Skeletal muscle satellite cell (primary cell): ENCODE data around the gene TSC22D1.

Source experiments
- H3K27me3 ChIP-seq: 2 replicates; pipeline ENCODE4 v1.7.0; 2013; ENCODE audit warnings: low read length; ENCODE audit not compliant: control insufficient read depth, insufficient read depth
- H3K36me3 ChIP-seq: 2 replicates; pipeline ENCODE4 v1.7.0; 2013; ENCODE audit warnings: mild to moderate bottlenecking, control low read depth, low read length; ENCODE audit not compliant: insufficient read depth
- H3K4me1 ChIP-seq: 2 replicates; pipeline ENCODE4 v1.7.0; 2013; ENCODE audit warnings: low read length; ENCODE audit not compliant: control insufficient read depth, insufficient read depth
- H3K4me2 ChIP-seq: 2 replicates; pipeline ENCODE4 v1.7.0; 2013; ENCODE audit warnings: mild to moderate bottlenecking, low read length
- H3K4me3 ChIP-seq: 2 replicates; pipeline ENCODE4 v1.7.0; 2013; ENCODE audit warnings: low read length
- H3K9ac ChIP-seq: 2 replicates; pipeline ENCODE4 v1.7.0; 2013; ENCODE audit warnings: mild to moderate bottlenecking, low read depth, low read length, moderate library complexity
- H3K9me3 ChIP-seq: replicated peaks from 2 replicates; pipeline ENCODE4 v1.7.0; 2013; ENCODE audit warnings: mild to moderate bottlenecking, control low read depth, low read length

The TSC22D1 gene

DNA sequence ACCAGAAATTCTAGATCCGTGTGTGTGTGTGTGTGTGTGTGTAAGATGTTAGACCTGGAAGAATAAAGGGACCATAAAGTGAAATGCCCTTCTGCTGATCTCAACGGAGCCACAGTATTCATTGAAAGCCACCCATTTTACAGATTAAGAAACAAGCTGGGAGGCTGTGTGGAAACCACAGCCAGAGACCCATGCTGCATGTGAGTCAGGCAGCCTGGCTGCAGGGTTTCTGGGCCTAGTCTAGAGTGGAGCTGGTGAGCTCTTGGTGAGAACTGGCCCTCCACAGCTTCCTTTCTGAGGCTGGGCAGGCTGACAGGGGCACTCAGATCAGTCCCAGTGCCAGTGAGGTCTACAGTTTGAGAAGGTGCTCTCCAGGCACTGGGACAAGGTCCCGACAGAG lies 127.3 kb downstream of the TSC22D1 start:
- no peaks in the 10 kb centered on the region for H3K36me3 ChIP-seq
- no peak overlapping the region for H3K9ac ChIP-seq
- no peak overlapping the region for H3K4me3 ChIP-seq
- H3K4me2 ChIP-seq, result no peak overlapping the region
- no peaks in the 10 kb centered on the region for H3K27me3 ChIP-seq
- H3K4me1 ChIP-seq, result peaks cover 14% of the 10 kb centered on the region
- H3K9me3 ChIP-seq, result no peaks in the 10 kb centered on the region

DNA sequence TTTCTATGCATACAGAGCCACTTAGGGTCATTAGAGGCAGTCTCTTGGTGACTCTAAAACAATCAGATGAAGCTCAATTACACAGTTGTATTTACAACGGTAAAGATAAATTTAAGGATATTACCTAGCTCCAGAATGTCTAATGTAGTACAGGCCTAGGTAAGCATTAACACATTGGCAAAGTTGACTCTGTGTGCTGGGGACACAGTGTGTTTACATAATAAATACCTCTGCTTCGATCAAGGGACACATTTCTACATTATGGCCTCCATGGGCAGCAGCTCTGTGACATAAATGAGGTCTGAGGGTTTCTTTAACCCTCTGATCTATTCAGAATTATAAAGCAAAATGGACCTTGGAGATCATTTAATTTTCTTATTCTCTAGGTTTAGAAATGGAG lies 127.8 kb downstream of the TSC22D1 start:
- no peak overlapping the region for H3K4me3 ChIP-seq
- H3K27me3 ChIP-seq, result no peaks in the 10 kb centered on the region
- H3K4me2 ChIP-seq, result no peak overlapping the region
- H3K36me3 ChIP-seq, result no peaks in the 10 kb centered on the region
- no peak overlapping the region for H3K9ac ChIP-seq
- H3K4me1 ChIP-seq, result peaks cover 14% of the 10 kb centered on the region
- no peaks in the 10 kb centered on the region for H3K9me3 ChIP-seq

DNA sequence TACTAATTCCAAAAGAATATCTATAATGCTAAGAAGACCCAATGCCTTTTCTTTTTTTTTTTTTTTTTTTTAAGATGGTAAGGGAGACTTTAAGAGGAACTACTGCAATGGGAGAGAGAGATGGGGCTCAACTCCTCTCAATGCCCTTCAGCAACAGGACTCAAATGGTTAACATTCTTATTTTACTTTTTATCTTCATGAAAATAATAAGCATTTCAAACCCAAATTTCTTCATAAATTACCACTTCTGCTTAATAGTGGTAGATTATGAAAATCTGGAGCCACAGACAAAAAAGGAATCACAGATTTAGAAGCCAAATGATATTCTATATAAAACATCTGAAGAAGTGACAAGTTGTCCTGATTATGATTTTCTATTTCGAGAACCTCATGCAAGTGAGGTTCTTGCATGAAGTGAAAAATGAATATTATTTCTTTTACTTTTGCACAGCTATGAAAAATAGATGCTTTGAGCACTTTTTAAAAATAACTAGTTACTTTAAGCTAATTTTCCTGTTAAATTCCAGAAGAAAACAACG lies 128.3 kb downstream of the TSC22D1 start:
- H3K9me3 ChIP-seq, result no peaks in the 10 kb centered on the region
- H3K27me3 ChIP-seq, result no peaks in the 10 kb centered on the region
- H3K4me1 ChIP-seq, result peaks cover 14% of the 10 kb centered on the region
- H3K4me3 ChIP-seq, result no peak overlapping the region
- no peak overlapping the region for H3K4me2 ChIP-seq
- no peaks in the 10 kb centered on the region for H3K36me3 ChIP-seq
- H3K9ac ChIP-seq, result no peak overlapping the region

DNA sequence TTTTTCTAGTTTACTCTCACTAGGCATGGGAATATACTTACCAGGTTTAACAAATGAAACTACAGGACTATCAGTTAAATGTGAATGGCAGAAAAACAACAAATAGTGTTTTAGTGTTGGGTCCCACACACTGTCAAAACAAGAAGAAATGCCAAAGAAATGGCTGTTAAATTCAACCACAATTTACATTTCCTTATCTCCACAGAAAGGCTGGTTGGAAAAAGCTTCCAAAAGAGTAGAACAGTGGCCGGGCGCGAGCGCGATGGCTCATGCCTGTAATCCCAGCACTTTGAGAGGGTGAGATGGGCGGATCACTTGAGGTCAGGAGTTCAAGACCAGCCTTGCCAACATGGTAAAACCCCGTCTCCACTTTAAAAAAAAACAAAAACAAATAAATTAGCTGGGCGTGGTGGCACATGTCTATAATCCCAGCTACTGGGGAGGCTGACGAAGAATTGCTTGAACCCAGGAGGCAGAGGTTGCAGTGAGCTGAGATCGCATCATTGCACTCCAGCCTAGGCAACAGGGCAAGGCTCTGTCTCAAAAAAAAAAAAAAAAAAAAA lies 136.0 kb downstream of the TSC22D1 start:
- Histone ChIP-seq H3K9me3 (no peaks in the 10 kb centered on the region), H3K4me3 (no peak overlapping the region), H3K36me3 (no peaks in the 10 kb centered on the region)

DNA sequence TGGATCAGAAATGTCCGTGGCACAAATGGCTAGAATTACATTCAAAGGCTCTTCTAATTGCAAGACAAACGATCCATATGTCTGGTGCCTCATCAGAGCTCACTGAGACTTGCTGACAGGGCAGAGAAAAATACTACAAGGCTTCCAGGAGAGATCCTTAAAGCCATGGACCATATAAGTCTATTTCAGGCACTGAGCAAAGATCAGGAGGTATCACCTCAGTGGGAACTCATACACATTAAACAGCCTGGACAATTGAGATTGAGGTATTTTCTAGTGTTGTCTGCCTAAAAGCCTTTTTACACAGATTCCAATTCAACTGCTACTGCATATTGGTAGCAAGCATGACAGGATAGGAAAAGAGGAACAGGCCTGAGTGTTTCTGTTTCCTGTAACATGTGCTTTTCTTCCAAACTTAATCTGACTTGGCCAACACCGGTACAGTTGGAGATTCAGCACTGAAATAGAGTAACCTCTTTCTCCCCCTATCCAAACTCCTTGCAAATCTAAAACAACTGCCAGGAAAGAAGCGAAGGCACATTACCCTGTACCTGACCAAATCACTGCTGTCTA lies 136.6 kb downstream of the TSC22D1 start:
- Histone ChIP-seq H3K27me3 (no peaks in the 10 kb centered on the region), H3K4me1 (peaks cover 12% of the 10 kb centered on the region), H3K36me3 (peaks cover 2% of the 10 kb centered on the region), H3K4me2 (no peak overlapping the region), H3K9ac (no peak overlapping the region), H3K9me3 (no peaks in the 10 kb centered on the region), H3K4me3 (no peak overlapping the region)

More for the DNA sequence above, 136.0 kb downstream of the TSC22D1 start:
- Histone ChIP-seq H3K9ac (no peak overlapping the region), H3K4me1 (peaks cover 8% of the 10 kb centered on the region), H3K27me3 (no peaks in the 10 kb centered on the region), H3K4me2 (no peak overlapping the region)

DNA sequence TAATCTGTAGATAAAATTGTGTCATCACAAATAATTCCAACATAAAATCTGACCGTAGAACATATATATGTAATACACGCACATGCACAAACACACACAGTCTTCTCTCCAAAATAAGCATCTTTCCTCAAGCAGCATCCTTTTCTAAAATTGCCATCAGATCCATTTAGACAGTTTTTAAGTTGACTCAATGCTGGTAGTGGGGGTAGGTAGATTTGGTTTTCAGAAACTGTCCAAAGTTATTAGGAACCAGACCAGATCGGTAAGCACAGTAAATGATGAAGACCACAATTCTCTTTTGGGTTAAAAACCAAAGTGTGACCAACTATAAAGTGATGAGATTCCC lies 137.9 kb downstream of the TSC22D1 start:
- no peak overlapping the region for H3K4me3 ChIP-seq
- H3K36me3 ChIP-seq, result peaks cover 16% of the 10 kb centered on the region
- no peak overlapping the region for H3K4me2 ChIP-seq
- H3K9ac ChIP-seq, result no peak overlapping the region
- H3K9me3 ChIP-seq, result no peaks in the 10 kb centered on the region
- H3K27me3 ChIP-seq, result no peaks in the 10 kb centered on the region
- peaks cover 20% of the 10 kb centered on the region for H3K4me1 ChIP-seq

DNA sequence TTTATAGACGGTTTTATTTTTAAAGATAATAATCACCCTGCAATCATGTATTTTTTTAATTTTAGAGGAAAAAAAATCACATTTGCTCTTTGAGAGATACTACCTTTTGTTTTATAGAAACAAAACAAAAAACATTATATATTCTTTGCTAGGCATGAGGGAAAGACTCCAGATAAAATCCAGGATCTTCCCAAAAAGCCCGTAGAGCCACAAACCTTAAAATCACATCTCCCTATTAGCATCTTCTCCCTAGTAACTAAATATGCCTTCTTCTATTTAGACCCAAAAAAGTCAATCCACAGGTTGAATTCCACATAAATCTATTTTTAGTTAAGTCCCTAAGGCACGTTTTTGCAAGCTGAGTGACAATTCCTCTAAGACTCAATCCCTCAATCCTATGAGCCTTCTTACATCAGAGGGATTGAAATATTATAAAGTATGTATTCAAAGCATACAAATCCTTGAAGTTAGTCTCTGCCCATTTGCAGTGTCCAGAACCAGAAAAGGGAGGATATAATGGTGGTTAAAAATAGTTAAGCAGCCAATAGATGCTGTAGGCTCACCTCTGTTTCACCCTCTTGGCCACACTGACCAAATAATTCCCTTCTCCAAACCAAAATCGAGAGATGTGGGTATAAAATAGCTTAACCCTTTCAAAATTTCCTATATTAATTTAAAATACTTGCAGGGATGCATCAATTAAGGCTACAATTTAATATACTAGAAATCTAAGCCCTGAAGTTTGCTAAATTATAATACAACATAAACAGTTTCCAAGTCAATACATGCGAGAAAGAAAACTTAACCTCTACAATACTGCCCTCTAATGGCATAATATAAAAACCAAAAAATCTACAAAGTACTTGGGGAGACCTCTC lies 138.5 kb downstream of the TSC22D1 start:
- Histone ChIP-seq H3K4me3 (peak overlapping the region; percentile 81), H3K9me3 (no peaks in the 10 kb centered on the region), H3K4me2 (peak overlapping the region; percentile 93), H3K27me3 (no peaks in the 10 kb centered on the region), H3K4me1 (peaks cover 20% of the 10 kb centered on the region), H3K9ac (peak overlapping the region; percentile 86), H3K36me3 (peaks cover 20% of the 10 kb centered on the region)

DNA sequence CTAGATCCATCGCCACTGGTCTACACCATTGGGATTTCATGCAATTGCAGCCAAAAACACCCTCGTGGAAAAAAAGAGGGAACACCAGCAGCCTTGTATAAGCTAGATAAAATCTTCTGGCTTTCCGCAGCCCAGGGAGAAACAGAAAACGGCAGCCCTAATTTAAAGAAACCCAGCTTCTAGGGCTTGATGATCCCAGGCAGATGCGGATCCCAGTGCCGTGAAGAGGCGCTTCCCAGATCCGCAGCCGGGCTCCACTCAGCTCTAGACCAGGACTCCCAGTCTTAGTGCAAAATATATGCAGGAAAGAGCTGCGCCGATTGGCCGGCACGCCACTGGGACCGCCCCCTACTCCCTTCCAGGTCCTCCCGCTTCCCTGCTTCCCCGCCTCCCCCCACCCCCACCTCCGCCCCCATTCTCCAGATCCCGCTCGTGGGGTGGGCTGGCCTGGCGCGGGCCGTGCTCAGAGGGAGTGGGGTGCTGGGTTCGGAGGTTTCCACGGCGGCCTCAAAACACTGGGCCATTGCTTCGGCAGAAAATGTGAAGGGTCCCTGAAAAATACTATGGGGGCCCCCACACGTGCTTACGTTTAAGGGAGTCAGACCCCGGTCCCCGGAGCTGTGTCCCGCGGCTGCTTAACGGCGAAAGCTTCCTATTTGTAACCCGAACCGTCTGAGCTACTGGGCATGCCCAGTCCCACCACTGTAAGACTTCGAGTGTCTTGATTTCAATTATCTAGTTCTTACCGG lies 139.4 kb downstream of the TSC22D1 start:
- Histone ChIP-seq H3K27me3 (no peaks in the 10 kb centered on the region), H3K4me3 (peak overlapping the region; percentile 81), H3K9ac (peak overlapping the region; percentile 95), H3K36me3 (peaks cover 20% of the 10 kb centered on the region), H3K9me3 (no peaks in the 10 kb centered on the region), H3K4me1 (peaks cover 20% of the 10 kb centered on the region), H3K4me2 (peak overlapping the region; percentile 93)

DNA sequence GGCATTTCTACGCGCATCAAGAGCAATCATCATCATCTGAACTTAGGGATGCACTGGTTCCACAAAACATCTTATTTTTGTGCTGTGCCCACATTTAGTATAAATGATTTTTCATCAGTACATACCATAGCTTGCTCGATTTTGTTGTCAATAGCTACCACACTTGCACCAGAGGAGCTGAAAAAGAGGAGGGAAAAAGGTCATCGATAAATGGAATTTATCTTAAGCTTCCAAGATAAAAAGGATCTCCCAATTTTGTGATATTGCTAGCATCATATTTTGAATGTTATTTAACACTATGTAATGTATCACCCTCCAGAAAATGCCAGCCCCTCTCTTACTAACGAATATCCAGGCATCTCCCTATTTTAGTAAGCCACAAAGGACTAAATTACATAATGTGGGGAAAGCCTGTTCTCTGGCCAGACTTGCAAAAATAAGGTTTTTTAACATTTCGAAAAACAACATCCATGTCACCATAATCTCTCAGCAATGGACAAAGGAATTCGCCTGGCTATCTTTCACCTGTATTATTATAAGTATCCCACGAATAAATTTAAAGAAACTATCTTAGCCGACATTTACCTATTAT lies 140.1 kb downstream of the TSC22D1 start:
- Histone ChIP-seq H3K9ac (peak overlapping the region; percentile 95), H3K4me2 (peak overlapping the region; percentile 93), H3K9me3 (no peaks in the 10 kb centered on the region), H3K4me3 (peak overlapping the region; percentile 81), H3K27me3 (no peaks in the 10 kb centered on the region), H3K4me1 (peaks cover 20% of the 10 kb centered on the region), H3K36me3 (peaks cover 20% of the 10 kb centered on the region)

DNA sequence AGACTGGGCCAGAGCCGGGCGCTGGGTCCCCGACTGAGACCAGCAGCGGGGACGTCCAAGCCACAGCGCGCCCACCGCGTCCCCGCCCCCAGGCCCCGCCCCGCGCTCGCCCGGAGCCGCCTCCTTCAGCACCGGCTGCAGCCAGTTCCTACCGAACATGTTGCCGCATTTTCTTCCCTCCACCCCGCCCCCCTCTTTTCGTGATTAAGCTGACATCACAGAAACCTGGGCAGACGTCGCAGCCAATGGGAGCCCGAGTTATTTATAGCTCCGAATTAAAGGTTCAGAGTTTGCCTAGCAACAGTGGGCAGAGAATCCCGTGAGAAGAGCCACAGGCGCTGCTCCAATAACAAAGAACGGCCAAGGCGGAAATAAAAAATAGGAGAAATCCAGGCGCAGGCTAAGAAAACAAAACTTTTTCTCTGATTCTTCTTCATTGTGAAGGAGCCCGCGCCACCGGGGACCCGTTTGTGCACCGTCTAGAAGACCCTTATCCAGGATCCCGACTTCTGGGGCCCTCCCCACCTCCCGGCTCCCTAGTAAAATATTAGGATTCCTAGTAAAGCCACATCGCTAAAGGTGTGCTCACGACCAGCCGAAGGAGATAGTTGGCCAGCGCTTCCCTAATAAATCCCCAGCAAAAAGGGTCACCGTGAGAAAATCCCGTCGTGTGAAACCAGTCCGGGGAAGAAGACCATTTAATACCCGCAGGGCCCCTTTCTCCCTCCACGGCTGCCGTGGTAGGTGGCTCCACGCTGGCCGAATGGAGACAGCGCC lies 140.8 kb downstream of the TSC22D1 start:
- H3K4me1 ChIP-seq, result peaks cover 20% of the 10 kb centered on the region
- H3K4me3 ChIP-seq, result peak overlapping the region; percentile 81
- H3K27me3 ChIP-seq, result no peaks in the 10 kb centered on the region
- peaks cover 20% of the 10 kb centered on the region for H3K36me3 ChIP-seq
- H3K9ac ChIP-seq, result peak overlapping the region; percentile 95
- H3K4me2 ChIP-seq, result peak overlapping the region; percentile 93
- H3K9me3 ChIP-seq, result no peaks in the 10 kb centered on the region
